Measurements from ENCODE around the gene NOS1. TPM values are rescaled to one million over a fixed set of nuclear protein-coding genes. Genes with fewer than 3 reads are reported as not detected.

NOS1 gene
- total RNA-seq, 3 donors from 2014 or later: under 0.01 to 0.16 TPM; not detected in 1

DNA sequence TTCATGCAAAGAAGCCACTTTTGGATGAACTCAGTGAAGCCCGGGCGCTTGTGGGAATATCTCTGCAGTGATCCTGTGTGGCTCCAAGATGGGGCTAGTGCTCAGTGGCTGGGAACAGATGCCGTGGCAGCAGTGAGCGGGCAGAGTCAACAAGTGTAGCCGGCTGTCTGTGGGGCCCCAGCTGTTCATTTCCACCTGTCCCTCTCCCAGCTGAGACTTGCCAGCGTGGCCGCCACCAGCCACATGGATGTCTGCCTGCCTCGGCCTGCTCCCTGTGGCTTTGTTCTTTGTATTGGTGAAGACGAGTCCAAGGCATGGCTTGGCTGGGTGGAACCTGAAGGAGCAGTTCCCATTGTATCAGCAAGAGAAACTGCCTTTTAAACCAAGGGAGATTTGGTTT, 77.3 kb downstream of the NOS1 start:
- intact Hi-C loops (cut with DNase I; ENCODE audit: low total_unique reads): no loop called here
- Histone ChIP-seq H3K27me3 (peaks cover 0 to 6% of the 10 kb centered on the region in 2 donors), H3K4me3 (no peak overlapping the region), H3K27ac (no peak overlapping the region), H3K36me3 (no peaks in the 10 kb centered on the region), H3K9me3 (no peaks in the 10 kb centered on the region), H3K4me1 (no peaks in the 10 kb centered on the region)
- DNase-seq (ENCODE audit: low spot score in 2 of 2): peak in 1 of 2 donors; percentile 31
- TF ChIP-seq POLR2A (IDR thresholded peaks at IDR 0.05) (no peak), POLR2AphosphoS5 (IDR thresholded peaks at IDR 0.05) (no peak)
- TF ChIP-seq, protein P1, sequence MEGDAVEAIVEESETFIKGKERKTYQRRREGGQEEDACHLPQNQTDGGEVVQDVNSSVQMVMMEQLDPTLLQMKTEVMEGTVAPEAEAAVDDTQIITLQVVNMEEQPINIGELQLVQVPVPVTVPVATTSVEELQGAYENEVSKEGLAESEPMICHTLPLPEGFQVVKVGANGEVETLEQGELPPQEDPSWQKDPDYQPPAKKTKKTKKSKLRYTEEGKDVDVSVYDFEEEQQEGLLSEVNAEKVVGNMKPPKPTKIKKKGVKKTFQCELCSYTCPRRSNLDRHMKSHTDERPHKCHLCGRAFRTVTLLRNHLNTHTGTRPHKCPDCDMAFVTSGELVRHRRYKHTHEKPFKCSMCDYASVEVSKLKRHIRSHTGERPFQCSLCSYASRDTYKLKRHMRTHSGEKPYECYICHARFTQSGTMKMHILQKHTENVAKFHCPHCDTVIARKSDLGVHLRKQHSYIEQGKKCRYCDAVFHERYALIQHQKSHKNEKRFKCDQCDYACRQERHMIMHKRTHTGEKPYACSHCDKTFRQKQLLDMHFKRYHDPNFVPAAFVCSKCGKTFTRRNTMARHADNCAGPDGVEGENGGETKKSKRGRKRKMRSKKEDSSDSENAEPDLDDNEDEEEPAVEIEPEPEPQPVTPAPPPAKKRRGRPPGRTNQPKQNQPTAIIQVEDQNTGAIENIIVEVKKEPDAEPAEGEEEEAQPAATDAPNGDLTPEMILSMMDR (IDR thresholded peaks at IDR 0.05): no peak

DNA sequence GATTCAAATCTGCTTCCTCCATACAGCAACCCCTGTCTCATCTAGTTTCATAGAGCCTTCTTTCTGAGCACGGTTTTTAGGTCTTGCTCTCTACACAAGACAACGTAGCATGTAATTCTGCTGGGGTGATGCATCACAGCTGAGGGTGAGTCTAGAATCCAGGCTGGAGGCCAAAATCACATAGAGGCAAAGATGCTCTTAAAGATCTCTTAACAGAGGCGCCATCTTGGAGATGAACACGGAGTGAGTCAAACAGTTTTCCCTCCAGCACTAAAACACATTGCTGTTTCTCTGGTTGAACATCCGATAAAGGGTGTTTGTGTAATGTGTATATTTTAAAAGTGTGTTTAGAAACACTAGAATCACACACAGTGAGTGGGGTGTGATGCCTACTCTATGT, 78.9 kb downstream of the NOS1 start:
- intact Hi-C loops (cut with DNase I; ENCODE audit: low total_unique reads): no loop called here
- no peaks in the 10 kb centered on the region for H3K36me3 ChIP-seq
- DNase-seq (ENCODE audit: low spot score in 2 of 2): no peak
- H3K9me3 ChIP-seq: no peaks in the 10 kb centered on the region
- H3K4me3 ChIP-seq: no peak overlapping the region
- TF ChIP-seq, protein P1 (IDR thresholded peaks at IDR 0.05): no peak
- TF ChIP-seq POLR2A (IDR thresholded peaks at IDR 0.05) (no peak), POLR2AphosphoS5 (IDR thresholded peaks at IDR 0.05) (no peak)
- peaks cover 0 to 10% of the 10 kb centered on the region in 2 donors for H3K27me3 ChIP-seq
- no peak overlapping the region for H3K27ac ChIP-seq
- H3K4me1 ChIP-seq: no peaks in the 10 kb centered on the region

DNA sequence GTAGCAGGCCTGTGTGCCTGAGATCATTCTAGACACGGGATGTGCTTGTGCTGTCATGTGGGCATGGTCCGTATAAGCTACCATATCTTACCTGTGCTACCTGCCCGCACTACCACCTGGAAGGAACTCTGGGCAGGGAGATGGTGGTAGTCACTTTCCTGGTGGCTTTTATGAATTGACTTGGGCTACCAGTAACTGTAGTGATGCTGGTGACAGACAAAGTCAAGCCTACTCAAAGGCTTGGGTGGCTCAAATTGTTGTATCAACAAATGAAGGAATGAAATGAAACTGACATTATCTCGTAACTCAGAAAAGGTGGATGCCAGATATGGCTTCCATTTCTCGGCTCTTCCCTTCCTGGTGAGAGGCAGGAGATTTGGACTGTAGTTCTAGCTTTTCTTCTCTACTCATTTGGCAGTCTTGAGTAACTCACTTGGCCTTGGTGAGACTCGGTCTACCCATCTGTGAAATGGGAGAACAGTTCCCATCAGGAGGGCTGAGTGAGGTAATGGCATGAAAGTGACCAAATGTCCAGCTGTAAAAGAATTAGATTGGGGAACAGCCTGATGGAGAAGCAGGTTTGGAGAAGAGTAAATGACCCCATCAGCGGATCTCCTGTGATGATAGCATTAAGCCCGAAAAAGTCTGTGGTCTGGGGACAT, 81.3 kb downstream of the NOS1 start:
- DNase-seq (ENCODE audit: low spot score in 2 of 2): no peak
- Histone ChIP-seq H3K4me1 (no peaks in the 10 kb centered on the region), H3K4me3 (no peak overlapping the region), H3K27ac (no peak overlapping the region), H3K9me3 (no peaks in the 10 kb centered on the region), H3K27me3 (peaks cover 0 to 10% of the 10 kb centered on the region in 2 donors), H3K36me3 (no peaks in the 10 kb centered on the region)
- intact Hi-C loops (cut with DNase I; ENCODE audit: low total_unique reads): no loop called here
- TF ChIP-seq, protein P1 (IDR thresholded peaks at IDR 0.05): no peak
- no peak for TF ChIP-seq POLR2A (IDR thresholded peaks at IDR 0.05)
- TF ChIP-seq POLR2AphosphoS5 (IDR thresholded peaks at IDR 0.05): no peak

DNA sequence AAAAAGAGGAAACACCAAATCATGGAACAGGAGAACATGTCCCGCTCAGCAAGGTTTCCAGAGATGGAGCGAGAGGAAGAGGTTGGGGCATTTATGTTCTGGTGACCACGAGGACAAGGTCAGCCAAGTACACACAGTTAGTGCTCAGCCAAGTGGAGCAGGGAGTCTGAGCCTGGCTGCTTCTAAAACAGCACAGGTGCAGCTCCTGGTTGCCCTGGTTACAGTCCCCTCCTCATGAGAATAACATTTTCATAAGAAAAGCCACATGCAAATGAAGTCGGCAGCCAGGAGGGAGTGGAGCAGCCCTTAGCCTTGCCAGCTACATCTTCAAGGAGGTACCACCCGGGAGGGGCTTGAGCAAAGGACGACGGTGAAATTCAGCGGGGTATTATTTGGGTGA, 81.8 kb downstream of the NOS1 start:
- peaks cover 0 to 10% of the 10 kb centered on the region in 2 donors for H3K27me3 ChIP-seq
- H3K4me3 ChIP-seq: no peak overlapping the region
- TF ChIP-seq POLR2AphosphoS5 (IDR thresholded peaks at IDR 0.05) (no peak), POLR2A (IDR thresholded peaks at IDR 0.05) (no peak)
- TF ChIP-seq, protein P1 (IDR thresholded peaks at IDR 0.05): no peak
- H3K36me3 ChIP-seq: no peaks in the 10 kb centered on the region
- intact Hi-C loops (cut with DNase I; ENCODE audit: low total_unique reads): no loop called here
- no peak overlapping the region for H3K27ac ChIP-seq
- H3K9me3 ChIP-seq: no peaks in the 10 kb centered on the region
- DNase-seq (ENCODE audit: low spot score in 2 of 2): no peak
- no peaks in the 10 kb centered on the region for H3K4me1 ChIP-seq

DNA sequence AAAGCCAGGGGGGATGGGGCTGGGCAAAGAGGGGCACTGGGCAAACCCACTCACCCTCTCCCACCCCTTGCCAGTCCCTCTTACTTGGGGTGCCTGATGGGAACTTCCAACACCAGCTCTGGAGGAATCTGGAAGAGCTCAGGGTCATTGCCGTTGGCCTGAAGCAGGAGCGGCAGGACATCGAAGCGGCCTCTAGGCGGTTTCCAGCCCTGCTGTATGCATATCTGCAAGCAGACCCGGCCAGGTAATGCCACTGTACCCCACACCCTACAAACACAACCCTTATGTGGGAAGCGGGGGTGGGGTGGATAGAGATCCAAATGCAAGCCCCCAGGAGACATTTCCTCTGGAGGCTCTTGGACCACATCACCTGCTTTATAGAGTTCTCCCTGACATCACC, 83.6 kb downstream of the NOS1 start:
- no peak overlapping the region for H3K4me3 ChIP-seq

More for the DNA sequence above, 83.6 kb downstream of the NOS1 start:
- Histone ChIP-seq H3K9me3 (no peaks in the 10 kb centered on the region), H3K27ac (no peak overlapping the region), H3K36me3 (no peaks in the 10 kb centered on the region), H3K4me1 (no peaks in the 10 kb centered on the region), H3K27me3 (peaks cover 0 to 10% of the 10 kb centered on the region in 2 donors)
- intact Hi-C loops (cut with DNase I; ENCODE audit: low total_unique reads): no loop called here
- no peak for DNase-seq (ENCODE audit: low spot score in 2 of 2)
- TF ChIP-seq, protein P1 (IDR thresholded peaks at IDR 0.05): no peak
- TF ChIP-seq POLR2AphosphoS5 (IDR thresholded peaks at IDR 0.05) (no peak), POLR2A (IDR thresholded peaks at IDR 0.05) (no peak)

All from breast epithelium (tissue), 4 donors.